Mesenchymal stem cell (in vitro differentiated cells and primary cell): ENCODE results near the gene BAZ2B.
A peak's percentile ranks its signal among the peaks of the same experiment; 100 is the strongest.

Experiments used
- DNase-seq: peaks from one replicate; pipeline ENCODE4 v3.0.0-alpha.2; 2013
- H2AFZ ChIP-seq: one replicate; pipeline ENCODE4 v1.6.1; 2013; ENCODE audit warnings: low read depth, mild to moderate bottlenecking, control low read depth, inconsistent platforms, low read length, moderate library complexity
- H2AK5ac ChIP-seq: 2 replicates; pipeline ENCODE4 v1.6.1; 2013; ENCODE audit warnings: low read length, moderate library complexity, mild to moderate bottlenecking, inconsistent platforms; ENCODE audit not compliant: severe bottlenecking
- H2BK120ac ChIP-seq: one replicate; pipeline ENCODE4 v1.6.1; 2013; ENCODE audit warnings: low read depth, mild to moderate bottlenecking, inconsistent platforms, low read length, moderate library complexity
- H2BK12ac ChIP-seq, 2 experiments: one replicate each; pipeline ENCODE4 v1.6.1; 2013; ENCODE audit warnings: inconsistent platforms in 2 of 2, low read length in 2 of 2, mild to moderate bottlenecking in 2 of 2, moderate library complexity in 2 of 2, control low read depth in 1 of 2
- H2BK15ac ChIP-seq: one replicate; pipeline ENCODE4 v1.6.1; 2013; ENCODE audit warnings: mild to moderate bottlenecking, low read depth, inconsistent platforms; ENCODE audit not compliant: poor library complexity, severe bottlenecking
- H2BK5ac ChIP-seq: 2 replicates; pipeline ENCODE4 v1.6.1; 2013; ENCODE audit warnings: low read depth, mild to moderate bottlenecking, low read length, control low read depth, inconsistent platforms; ENCODE audit not compliant: poor library complexity, severe bottlenecking
- H3K14ac ChIP-seq, 2 experiments: one replicate each; pipeline ENCODE4 v1.6.1; 2013; ENCODE audit warnings: inconsistent platforms in 2 of 2, low read length in 2 of 2, control low read depth in 1 of 2, mild to moderate bottlenecking in 1 of 2, moderate library complexity in 1 of 2
- H3K18ac ChIP-seq, 2 experiments: one replicate each; pipeline ENCODE4 v1.6.1; 2013; ENCODE audit warnings: inconsistent platforms in 2 of 2, low read length in 2 of 2, control low read depth in 1 of 2, low read depth in 1 of 2, mild to moderate bottlenecking in 1 of 2
- H3K23ac ChIP-seq, 2 experiments: one replicate each; pipeline ENCODE4 v1.6.1; 2013; ENCODE audit warnings: inconsistent platforms in 2 of 2, low read length in 2 of 2, mild to moderate bottlenecking in 2 of 2, moderate library complexity in 2 of 2, control low read depth in 1 of 2
- H3K27ac ChIP-seq: 2 replicates; pipeline ENCODE4 v1.5.1; 2013; ENCODE audit warnings: mild to moderate bottlenecking, moderate library complexity, low read length, control low read depth, inconsistent platforms; ENCODE audit not compliant: poor library complexity, severe bottlenecking
- H3K27me3 ChIP-seq, 2 experiments: 2 replicates each; pipeline versions ENCODE4 v1.6.1 to v1.7.0; 2013; ENCODE audit warnings: low read length in 2 of 2, mild to moderate bottlenecking in 2 of 2, moderate library complexity in 2 of 2, control low read depth in 1 of 2, inconsistent platforms in 1 of 2; ENCODE audit not compliant: control insufficient read depth in 1 of 2, insufficient read depth in 1 of 2
- H3K36me3 ChIP-seq, 2 experiments: 2 replicates each; pipeline versions ENCODE4 v1.6.1 to v1.7.0; 2013; ENCODE audit warnings: low read length in 2 of 2, control low read depth in 1 of 2, inconsistent platforms in 1 of 2, low read depth in 1 of 2, mild to moderate bottlenecking in 1 of 2; ENCODE audit not compliant: insufficient read depth in 2 of 2, control insufficient read depth in 1 of 2
- H3K4ac ChIP-seq, 2 experiments: one replicate each; pipeline ENCODE4 v1.6.1; 2013; ENCODE audit warnings: inconsistent platforms in 2 of 2, low read length in 2 of 2, mild to moderate bottlenecking in 2 of 2, moderate library complexity in 2 of 2, control low read depth in 1 of 2, low read depth in 1 of 2
- H3K4me1 ChIP-seq: 2 replicates; pipeline ENCODE4 v1.6.1; 2013; ENCODE audit warnings: low read depth, low read length, control low read depth; ENCODE audit not compliant: control insufficient read depth, insufficient read depth
- H3K4me2 ChIP-seq: 2 replicates; pipeline ENCODE4 v1.6.1; 2013; ENCODE audit warnings: low read length, mild to moderate bottlenecking, inconsistent platforms; ENCODE audit not compliant: poor library complexity, severe bottlenecking
- H3K4me3 ChIP-seq, 2 experiments: 2 replicates each; pipeline versions ENCODE4 v1.5.1 to v1.7.0; 2013; ENCODE audit warnings: low read length in 2 of 2, mild to moderate bottlenecking in 2 of 2, control low read depth in 1 of 2, low read depth in 1 of 2; ENCODE audit not compliant: insufficient read depth in 1 of 2
- H3K79me1 ChIP-seq: replicated peaks from 2 replicates; pipeline ENCODE4 v1.6.1; 2013; ENCODE audit warnings: mild to moderate bottlenecking, control low read depth, low read length, inconsistent platforms; ENCODE audit not compliant: poor library complexity, severe bottlenecking
- H3K9ac ChIP-seq: 2 replicates; pipeline ENCODE4 v1.7.0; 2013; ENCODE audit warnings: mild to moderate bottlenecking, low read length, moderate library complexity
- H3K9me3 ChIP-seq: 2 replicates; pipeline ENCODE4 v1.7.0; 2013; ENCODE audit warnings: mild to moderate bottlenecking, low read length; ENCODE audit not compliant: control insufficient read depth
- H4K8ac ChIP-seq: one replicate; pipeline ENCODE4 v1.6.1; 2013; ENCODE audit warnings: inconsistent platforms, mild to moderate bottlenecking, low read length, moderate library complexity
- H4K91ac ChIP-seq: one replicate; pipeline ENCODE4 v1.6.1; 2013; ENCODE audit warnings: mild to moderate bottlenecking, low read length, inconsistent platforms
- WGBS: methylation state at CpG from one replicate; pipeline ENCODE4 v1.1.7; 2013; ENCODE audit warnings: mixed read lengths; 5-methylcytosine and 5-hydroxymethylcytosine counted together

Gene BAZ2B

DNA sequence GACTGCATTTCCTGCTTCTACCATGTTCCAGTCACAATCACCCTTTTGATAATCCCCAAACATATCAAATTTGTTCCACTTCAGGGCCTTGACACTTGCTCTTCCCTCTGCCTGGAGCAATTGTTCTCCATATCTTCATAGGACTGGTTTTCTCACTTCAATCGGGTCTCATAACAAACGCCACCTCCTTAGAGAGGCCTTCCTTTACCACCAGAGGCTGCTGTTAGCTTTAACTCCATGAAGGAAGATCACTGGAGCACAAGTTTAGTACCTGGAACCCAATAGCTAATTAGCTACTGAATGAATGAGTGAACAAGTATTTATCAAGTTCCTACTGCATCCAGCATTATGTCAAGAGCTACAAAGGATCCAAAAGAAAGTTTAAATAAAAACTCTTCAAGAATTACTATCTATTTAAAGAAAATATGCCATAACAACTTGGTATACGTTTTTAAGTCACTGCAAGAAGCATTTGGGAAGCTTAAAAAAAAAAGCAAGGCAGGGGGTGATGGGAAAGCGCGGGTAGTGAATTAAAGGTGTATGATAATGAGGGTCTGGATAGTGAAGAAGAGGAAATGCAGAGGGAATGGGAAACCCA lies 58.8 kb downstream of the BAZ2B start:
- H2BK15ac ChIP-seq, result no peak overlapping the region

DNA sequence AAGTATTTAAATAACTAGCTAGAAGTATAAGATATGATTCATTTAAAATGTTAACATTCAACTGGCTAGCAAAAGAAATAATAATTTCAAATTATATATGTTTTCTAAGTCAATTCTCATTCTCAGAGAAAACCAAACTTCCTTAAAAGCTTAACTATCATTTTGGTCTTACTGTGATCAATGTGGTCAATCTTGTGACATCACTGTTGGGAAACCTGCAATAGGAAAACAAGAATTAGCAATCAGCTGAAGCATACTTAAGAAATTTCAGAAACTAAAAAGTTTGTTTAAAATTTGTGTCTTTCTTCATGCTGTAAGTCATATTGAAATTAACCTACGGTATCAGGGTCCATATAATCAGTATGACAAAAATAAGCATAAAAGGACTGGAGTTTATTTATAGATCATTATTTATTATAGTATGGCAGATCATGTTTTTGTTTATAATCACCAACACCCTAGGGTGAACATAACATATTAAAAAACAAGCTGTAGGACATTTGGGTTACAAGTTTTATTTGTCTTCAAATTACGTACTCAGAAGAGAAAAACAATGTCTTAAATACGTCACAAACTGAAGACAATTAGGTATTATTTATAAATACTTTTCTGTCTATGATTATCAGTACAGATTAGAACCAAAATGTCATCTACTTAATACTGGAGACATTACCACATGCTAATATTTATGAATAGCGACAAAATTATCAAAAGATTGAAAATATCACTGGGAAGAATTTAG lies 60.5 kb downstream of the BAZ2B start:
- Histone ChIP-seq H3K27me3 (no peaks in the 10 kb centered on the region), H2AFZ (no peak overlapping the region), H2BK120ac (no peak overlapping the region), H3K4me2 (no peak overlapping the region), H2AK5ac (no peak overlapping the region), H2BK12ac (no peak overlapping the region), H3K14ac (no peak overlapping the region), H3K27ac (no peak overlapping the region), H3K18ac (no peak overlapping the region), H3K4me3 (no peak overlapping the region), H3K4me1 (no peaks in the 10 kb centered on the region), H3K23ac (no peak overlapping the region), H4K8ac (no peak overlapping the region), H3K4ac (no peak overlapping the region), H4K91ac (no peak overlapping the region), H3K9ac (no peak overlapping the region), H3K36me3 (peaks cover 0 to 3% of the 10 kb centered on the region in 2 experiments), H3K9me3 (no peaks in the 10 kb centered on the region), H2BK5ac (no peak overlapping the region), H2BK15ac (no peak overlapping the region), H3K79me1 (peaks cover 17% of the 10 kb centered on the region)
- no peak for DNase-seq
- no CpG with 5 or more reads among the region's 4 CpGs for WGBS

More for the DNA sequence above, 58.8 kb downstream of the BAZ2B start:
- Histone ChIP-seq H3K23ac (no peak overlapping the region), H3K9ac (no peak overlapping the region), H2AK5ac (no peak overlapping the region), H3K4me1 (no peaks in the 10 kb centered on the region), H3K27ac (no peak overlapping the region), H3K4ac (no peak overlapping the region), H3K9me3 (no peaks in the 10 kb centered on the region), H3K27me3 (no peaks in the 10 kb centered on the region), H3K79me1 (peaks cover 19% of the 10 kb centered on the region), H3K4me3 (no peak overlapping the region), H4K8ac (no peak overlapping the region), H2BK5ac (no peak overlapping the region), H3K14ac (no peak overlapping the region), H3K18ac (no peak overlapping the region), H3K4me2 (no peak overlapping the region), H2AFZ (no peak overlapping the region), H3K36me3 (peaks cover 0 to 3% of the 10 kb centered on the region in 2 experiments), H2BK120ac (no peak overlapping the region), H2BK12ac (no peak overlapping the region), H4K91ac (no peak overlapping the region)
- DNase-seq, result peak; percentile 35
- WGBS, result 84% methylated on average over 5 of the region's 5 CpGs

DNA sequence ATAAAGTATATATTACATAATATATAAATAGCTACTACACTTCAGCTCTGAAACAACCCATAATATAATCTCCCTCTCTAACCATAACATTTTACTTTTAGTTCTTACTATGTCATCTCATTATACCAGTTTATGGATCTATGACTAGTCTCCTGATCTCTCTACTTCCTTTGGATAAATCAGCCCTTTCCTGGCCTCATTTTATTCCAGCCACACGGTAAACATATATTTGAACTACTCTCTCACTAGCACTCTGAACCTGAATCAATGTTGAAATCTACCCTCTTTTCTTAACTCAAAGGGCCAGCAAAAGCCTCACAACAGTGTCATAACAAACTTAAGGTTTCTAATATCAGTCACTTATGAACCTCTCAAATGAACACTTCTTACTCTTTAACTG lies 62.6 kb downstream of the BAZ2B start:
- Histone ChIP-seq H3K36me3 (peaks cover 0 to 3% of the 10 kb centered on the region in 2 experiments), H3K27me3 (no peaks in the 10 kb centered on the region), H3K4me2 (no peak overlapping the region), H3K9ac (no peak overlapping the region), H3K4me3 (no peak overlapping the region), H2BK12ac (no peak overlapping the region), H2BK5ac (no peak overlapping the region), H4K8ac (no peak overlapping the region), H4K91ac (no peak overlapping the region), H3K79me1 (peaks cover 22% of the 10 kb centered on the region), H3K4ac (no peak overlapping the region), H2BK15ac (no peak overlapping the region), H3K9me3 (no peaks in the 10 kb centered on the region), H3K14ac (no peak overlapping the region), H3K18ac (no peak overlapping the region), H3K23ac (no peak overlapping the region), H3K27ac (no peak overlapping the region), H3K4me1 (no peaks in the 10 kb centered on the region), H2AFZ (no peak overlapping the region), H2BK120ac (no peak overlapping the region), H2AK5ac (no peak overlapping the region)
- no peak for DNase-seq
- 95% methylated on average over 1 of the region's 1 CpG for WGBS

DNA sequence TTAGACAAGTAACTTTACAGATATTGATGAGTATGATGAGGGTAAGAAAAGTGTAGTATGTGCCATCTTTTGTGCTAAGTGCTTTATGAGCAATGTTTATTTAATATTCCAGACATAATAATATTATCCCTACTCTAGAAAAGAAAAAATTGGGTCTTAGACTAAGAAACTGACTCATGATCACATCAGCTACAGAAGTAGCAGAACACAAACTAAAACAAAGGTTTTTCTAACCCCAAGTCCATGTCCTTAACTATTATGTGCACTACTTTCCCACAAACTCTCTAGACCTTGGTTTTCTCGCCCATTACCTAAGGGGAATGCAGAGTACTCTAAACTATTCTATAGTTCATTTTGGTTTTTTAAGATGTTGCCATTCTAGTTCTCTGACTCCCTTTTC lies 64.5 kb downstream of the BAZ2B start:
- Histone ChIP-seq H2AFZ (no peak overlapping the region), H2BK120ac (no peak overlapping the region), H3K4me2 (no peak overlapping the region), H3K4me3 (no peak overlapping the region), H3K9me3 (no peaks in the 10 kb centered on the region), H3K9ac (no peak overlapping the region), H4K91ac (no peak overlapping the region), H2BK15ac (no peak overlapping the region), H2AK5ac (no peak overlapping the region), H3K23ac (no peak overlapping the region), H2BK12ac (no peak overlapping the region), H3K27ac (no peak overlapping the region), H3K4me1 (no peaks in the 10 kb centered on the region), H3K4ac (no peak overlapping the region), H3K27me3 (no peaks in the 10 kb centered on the region), H3K14ac (no peak overlapping the region), H3K36me3 (peaks cover 0 to 3% of the 10 kb centered on the region in 2 experiments), H2BK5ac (no peak overlapping the region), H4K8ac (no peak overlapping the region), H3K18ac (no peak overlapping the region), H3K79me1 (peaks cover 16% of the 10 kb centered on the region)
- DNase-seq, result no peak
- WGBS, result 40% methylated on average over 1 of the region's 1 CpG
